Measurements from ENCODE around the gene FUOM.

The FUOM gene

DNA sequence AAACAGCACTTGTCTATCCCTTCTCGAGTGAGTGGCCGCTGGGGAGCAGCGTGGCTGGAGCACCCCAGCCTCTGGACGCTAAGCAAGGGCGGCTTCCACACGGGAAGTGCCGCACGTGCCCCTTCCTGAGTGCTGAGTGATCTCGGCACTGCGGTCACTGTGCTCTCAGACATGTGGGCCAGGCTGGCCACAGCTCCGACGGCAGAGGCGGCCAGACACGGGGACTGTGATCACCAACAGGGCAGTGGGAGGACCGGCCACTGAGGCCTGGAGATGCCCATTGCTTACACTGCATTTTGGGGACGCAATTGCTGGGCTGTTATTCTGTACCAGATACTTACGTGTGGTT, 8.3 kb upstream of the FUOM start:
- DNase-seq, result no peak

DNA sequence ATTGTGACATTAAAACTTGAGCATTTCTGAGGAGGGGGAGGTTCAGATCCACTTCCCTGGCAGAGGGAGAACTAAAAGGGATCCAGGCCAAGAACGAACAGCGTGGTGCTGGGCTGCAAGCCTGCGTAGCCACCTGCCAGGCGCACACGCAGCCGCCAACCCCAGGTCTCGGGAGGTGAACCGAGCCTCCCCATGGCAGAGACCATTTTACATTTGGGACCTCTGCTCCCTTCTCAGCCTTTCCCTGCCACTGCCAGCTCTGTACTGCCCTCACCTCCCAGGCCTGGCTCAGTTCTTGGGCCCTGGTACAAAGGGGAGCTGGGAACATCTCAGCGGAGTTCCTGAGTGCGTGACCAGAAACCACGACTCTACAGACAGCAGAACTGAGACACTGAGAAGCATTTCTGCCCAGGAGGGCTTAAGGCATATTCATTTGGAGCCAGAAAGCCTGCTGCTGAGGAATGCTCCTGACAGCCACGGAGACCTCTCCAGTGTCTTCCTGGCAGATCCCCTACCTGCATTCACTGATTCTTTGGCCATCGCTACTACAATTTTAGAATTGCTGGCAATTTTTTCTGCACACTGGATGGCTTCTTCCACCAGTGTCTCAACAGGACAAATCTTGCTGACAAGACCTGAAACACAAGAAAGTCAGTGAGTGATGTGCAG, 7.8 kb upstream of the FUOM start:
- no peak for DNase-seq

DNA sequence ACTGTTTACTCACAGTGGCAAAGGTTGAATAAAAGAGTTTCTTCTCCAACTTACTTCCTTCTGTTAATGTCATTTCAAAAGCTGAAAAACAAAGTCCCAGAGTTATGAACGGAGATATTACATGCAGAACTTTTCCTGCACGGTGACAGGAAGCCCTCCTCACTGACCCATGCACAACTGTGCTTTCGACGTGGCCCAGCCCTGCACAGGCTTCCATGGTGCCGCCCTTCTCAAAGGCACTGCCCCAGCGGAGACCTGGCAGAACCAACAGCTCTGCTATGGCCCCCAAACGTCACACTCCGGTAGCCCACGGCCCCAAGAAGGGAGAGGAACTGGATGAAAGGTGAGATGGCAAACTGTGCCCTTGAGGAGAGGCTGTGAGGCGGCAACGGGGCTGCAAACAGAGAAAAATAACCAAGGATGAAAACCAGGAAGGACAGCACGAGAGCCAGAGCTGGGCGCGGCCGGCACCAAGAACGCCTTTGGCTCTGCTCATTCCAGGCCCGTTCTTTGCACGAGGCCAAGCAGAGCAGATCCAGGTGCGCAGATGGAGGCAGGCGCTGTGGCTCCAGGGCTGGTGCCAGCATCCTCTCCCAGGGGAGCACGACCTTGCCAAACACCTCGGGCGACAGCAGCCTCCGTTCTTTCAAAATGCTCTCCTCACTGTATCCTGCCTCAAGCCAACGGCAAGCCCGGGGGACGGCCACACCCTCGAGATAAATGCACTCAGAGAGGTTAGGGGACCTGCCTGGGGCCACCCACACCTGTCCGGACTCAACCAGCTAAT, 7.0 kb upstream of the FUOM start:
- DNase-seq, result no peak

DNA sequence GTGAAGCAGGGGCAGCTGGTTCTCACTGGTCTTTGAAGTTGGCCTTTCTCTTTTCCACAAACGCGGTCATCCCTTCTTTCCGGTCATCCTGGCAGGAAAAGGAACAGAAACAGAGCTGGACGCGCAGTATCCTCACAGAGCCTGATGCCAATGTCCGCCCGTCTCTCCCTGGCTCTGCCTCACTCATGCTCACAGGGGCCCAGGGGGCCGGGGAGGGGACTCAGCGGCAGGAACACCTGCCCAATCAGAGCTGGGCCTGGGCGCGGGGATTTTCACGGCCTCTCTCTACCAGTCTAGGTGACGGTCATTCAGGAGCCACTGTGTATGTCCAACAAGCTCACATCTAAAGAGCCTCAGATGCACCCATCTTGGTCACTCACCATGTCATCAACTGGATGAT, 5.0 kb upstream of the FUOM start:
- DNase-seq, result no peak

DNA sequence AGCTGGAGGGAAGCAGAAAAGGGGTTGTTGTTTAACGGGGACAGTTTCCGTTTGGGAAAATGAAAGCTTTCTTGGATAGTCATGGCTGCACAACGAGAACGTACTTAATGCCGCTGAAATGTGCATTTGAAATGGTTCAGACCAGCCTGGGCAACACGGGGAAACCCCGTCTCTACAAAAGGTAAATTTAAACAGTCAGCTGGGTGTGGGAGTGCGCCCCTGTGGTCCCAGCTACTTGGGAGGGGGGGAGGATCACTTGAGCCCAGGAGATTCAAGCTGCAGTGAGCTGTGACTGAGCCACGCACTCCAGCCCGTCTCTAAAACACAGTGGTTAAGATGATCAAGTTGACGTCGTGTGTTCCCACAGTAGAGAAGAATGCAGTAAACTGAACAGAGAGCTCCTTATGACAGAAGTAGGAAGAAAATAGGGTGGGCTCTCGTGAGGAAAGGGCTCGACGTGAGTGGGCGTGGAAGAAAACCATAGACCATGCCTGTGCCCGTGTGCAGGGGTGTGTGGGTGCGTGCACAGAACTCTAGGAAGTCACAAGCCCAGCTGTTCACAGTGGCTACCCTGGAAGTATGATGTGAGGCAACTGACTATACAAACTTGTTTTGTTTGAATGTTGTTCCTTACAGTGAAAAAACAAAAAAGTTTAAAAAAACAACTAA, 4.1 kb upstream of the FUOM start:
- no peak for DNase-seq

DNA sequence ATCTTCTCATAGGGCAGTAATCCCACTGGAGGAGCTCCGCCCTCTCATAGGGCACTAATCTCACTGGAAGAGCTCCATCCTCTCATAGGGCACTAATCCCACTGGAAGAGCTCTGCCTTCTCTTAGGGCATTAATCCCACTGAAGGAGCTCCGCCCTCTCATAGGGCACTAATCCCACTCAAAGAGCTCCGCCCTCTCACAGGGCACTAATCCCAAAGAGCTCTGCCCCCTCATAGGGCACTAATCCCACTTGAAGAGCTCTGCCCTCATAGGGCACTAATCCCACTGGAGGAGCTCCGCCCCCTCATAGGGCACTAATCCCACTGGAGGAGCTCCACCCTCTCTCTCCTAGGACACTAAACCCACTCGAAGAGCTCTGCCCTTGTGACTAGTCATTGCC, 3.4 kb upstream of the FUOM start:
- DNase-seq, result no peak

DNA sequence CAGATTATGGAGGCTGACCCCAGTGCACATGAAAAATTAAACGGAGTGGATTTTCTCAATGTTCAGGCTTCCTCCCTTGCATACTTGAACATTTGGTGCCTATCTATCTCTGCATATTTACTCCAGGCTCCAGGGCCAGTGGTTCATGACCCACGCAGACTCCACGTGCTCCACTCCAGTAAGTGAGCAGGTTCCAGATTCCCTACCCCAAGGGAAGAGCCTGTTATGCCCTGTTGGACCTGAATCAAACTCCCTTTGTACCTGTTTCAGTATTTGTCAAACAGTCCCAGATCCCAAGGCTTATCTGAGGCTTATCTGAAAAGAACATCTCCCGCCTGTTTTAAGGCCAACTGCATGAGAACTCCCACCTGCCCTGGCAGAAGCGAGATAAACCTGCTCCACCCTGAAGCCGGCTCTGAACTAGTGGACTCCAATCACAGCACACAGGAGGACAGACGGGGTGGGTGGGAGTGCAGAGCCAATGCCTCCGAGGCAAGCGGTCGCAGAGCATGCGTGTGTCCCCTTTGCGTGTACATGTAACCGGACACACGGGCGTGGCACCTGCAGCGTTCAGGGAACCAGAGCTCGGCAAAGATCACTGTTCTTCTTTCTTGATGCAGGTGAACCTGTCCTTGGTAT, 2.3 kb upstream of the FUOM start:
- DNase-seq, result no peak

DNA sequence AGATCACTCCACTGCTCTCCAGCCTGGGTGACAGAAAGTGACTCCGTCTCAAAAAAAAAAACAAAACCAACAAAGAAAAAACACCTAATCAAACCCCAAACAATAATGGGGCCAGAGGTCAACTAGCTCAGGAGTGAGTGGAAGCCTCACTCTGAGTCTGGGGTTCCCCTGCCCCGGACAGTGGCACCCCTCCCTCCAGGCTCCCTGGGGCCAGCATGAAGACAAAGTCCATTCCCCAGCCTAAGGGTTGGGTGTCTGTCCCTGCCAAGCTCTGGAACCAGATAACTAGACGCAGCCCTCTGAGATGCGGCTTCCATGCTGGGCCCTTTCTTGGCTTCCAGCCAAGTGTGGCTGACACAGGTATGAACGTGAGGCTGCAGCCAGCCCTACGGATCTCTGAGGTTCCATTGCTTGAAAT, 1.7 kb upstream of the FUOM start:
- peak; percentile 82 for DNase-seq

DNA sequence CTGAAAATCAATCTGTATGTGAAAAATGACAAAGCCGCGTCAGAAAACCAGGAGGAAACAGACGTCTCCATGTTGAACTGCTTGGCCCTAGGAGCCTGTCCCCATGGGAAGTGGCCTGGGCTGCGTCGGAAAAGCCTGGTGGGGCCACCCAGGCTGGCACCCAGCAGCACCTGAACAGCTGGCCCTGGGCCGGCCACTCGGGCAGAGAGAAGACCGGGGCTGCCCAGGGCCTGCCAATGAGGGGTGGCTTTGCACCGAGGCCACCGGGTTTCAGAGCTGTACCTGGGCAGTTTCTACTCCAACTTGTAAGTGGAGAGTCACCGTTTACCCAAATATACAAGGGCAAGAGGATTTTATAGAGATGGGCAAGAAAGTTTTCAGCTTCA, 1.1 kb upstream of the FUOM start:
- DNase-seq, result no peak

DNA sequence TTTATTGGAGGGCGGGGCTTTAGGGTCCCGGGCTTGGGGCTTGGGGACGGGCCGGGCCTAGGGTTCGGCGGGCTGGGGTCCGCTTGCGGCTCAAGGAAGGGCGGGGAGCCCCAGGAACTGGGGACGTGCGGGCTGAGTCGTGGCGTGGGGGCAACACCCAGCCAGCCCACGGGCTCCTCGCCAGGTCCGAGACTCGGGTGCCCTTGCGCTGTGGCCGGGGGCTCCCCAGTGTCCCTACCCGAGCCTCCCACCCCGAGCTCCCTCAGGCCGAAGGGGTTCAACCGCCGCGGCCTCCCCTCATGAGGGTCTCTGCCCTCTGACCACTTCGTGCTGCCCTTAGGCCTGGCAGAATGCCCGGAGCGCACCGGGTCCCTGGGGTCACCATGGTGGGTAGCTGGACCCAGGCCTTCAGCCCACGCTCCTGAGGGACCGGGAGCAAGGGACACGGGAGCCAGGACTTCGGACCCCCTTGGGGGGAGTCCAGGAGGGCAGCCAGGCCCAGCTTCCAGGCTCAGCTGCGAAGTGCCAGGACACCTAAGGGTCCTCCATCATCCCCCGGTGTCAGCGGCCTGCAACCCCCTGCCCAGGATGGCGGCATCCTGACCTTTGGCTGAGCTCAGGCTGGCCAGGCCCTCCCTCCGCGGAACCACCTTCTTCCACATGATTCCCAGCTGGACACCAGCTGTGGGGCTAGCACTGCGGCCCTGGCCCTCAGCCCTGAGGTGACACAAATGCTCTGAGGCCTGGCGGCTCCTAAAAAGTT, 524 bp upstream of the FUOM start:
- no peak for DNase-seq

DNA sequence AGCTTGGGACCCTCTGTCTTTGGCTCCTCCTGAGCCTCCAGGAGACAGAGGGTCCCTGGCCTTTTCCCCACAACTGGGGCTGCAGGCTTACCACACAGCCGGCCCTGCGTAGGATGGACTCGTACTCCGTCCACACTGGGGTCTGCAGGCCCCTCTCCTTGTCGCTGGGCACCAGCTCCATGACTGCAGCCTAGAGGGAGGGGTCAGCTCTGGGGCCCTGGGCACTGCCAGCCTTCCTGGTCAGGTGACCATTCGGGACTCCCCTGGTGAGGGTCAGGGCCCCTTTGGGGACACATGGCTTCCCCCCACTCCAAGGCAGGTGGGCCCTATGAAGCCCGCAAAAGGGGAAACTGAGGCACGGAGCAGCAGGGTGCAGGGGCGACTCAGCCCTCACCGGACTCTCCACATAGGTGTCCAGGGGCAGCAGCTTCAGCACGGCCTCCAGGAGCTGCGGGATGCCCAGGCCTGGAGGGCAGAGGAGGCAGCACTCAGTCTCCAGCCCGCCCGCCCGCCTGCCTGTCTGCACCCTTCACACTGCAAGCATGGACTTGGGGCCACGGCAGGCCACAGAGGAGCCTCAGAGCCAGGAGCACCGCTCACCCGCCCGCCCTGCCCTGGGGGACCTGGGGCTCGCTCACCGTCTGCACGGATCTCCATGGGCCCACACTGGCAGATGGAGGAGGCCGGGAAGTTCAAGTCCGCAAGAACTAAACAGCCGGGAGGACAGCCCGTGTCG, 1.1 kb downstream of the FUOM start:
- no peak for DNase-seq

DNA sequence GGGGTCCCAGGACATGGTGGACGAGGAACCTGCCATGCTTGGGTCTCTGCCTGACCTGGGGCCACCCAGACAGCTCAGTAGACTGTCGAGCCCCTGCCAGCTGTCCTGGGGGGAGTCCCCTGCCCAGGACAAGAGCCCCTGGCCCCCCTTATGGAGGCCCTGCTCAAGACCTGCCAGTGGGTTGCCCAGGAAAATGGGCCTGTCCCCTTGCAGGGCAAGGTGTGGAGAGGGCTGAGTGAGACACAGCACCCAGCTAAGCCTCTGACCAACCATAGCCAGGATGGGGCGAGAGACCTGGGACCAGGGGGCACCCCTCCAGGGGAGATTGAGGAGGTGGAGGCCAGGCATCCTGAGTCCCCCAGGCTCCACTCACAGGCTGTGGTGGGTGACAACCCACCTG, 1.8 kb downstream of the FUOM start:
- no peak for DNase-seq

DNA sequence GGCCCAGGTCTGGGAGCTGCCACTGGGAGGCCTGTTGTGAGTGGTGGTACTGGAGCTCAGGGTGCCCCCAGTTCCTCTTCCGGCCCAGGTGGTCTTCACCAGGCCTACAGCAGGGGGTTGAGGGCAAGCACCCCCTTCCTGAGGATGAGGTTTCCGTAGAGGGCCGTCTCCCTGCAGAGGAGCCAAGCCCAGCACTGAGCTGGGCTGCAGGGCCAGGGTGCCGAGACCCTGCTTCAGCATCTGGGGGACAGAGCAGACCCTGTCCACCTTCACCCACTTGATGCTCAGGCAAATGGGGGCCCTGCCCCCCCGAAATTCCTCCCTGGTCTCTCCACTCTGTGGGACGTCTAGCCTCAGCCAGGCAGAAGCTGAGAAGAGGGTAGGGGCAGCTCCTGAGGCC, 2.6 kb downstream of the FUOM start:
- DNase-seq, result no peak

DNA sequence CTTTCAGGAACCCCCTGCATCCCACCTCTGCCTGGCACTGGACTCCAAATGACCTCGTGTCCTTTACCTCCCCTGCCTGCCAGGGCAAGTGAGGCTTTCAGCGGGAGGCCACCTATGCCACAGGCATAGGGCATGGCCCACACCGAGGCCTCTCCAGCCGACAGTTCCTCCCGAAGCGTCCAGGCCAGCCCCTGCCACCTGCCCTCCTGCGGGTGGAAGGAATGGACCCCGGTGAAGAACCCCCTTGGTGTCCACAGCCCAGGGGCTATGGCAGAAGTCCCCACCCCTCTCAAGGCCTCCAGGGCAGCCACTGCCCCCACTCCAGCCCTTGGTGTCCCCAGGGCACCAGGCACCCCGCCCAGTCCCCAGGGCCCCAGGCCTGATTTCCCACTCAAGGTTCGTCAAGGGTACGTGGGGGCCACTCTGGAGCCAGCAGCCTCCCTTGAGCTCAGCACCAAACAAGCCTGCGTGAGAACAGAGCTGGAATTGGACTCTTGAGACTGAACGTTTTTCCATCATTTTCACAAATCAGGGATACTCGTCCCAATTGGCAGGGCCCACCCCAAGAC, 3.1 kb downstream of the FUOM start:
- DNase-seq, result no peak

DNA sequence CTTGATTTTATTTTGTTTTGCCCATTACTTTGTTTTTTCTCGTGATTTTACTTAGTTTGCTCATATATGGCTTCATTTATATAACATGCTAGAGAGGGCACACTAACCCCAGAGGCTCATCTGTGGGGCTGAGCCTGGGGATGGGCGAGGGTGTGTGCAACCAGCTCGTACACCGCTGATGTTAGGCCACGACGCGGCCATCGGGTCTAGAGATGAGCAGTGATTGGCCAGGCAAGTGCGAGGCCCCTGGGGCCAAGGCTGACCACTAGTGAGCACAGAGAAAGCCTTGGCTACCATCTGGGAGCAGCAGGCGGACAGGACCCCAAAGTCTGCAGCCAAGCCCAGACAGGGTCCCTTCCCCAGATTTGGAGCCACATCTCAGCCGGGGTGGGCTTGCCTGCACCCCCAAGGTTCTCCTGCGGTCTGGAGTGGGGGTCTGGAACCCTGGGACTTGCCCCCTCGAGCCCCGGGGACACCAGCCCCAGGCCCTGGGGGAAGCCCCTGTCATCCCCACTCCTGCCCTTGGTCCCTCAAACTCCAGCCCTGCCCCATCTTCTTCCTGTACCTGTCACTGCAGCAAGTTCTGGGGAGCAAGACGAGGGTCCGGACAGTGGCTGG, 3.7 kb downstream of the FUOM start:
- DNase-seq, result no peak

DNA sequence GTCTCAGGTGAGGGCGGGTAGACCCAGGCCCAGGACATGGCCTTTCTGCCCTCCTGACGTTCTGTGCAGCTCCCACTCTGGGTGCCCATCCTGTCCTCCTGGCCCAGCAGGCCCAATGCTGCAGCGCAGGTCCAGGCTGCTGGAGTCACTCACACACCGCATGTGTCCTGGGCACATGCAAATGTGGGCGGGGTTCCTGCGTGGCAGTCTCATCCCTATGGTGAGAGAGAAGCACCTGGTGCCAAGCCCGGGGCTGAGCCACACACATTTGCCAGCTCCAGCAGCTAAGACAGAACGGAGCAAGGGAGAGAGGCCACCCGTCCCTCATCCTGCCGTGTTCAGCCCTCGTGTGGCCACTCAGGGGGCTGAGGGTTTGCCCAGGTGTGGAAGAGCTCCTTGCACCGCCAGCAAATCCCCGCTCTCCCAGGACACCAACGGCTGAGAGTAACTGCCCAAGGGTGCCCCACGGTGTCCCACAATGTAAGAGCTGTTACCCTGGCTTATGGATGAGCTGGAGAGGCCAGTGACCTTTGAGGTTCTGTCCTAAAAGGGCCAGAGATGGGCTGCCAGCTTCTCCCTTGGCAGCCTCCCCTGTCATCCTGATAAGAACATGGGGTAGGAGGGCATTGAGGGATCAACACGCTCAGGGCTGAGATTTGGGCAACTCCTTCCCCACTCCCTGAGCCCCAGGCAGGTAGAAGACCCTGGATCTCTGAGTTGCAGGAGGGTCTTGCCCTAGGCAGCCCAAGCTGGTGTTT, 4.4 kb downstream of the FUOM start:
- no peak for DNase-seq

DNA sequence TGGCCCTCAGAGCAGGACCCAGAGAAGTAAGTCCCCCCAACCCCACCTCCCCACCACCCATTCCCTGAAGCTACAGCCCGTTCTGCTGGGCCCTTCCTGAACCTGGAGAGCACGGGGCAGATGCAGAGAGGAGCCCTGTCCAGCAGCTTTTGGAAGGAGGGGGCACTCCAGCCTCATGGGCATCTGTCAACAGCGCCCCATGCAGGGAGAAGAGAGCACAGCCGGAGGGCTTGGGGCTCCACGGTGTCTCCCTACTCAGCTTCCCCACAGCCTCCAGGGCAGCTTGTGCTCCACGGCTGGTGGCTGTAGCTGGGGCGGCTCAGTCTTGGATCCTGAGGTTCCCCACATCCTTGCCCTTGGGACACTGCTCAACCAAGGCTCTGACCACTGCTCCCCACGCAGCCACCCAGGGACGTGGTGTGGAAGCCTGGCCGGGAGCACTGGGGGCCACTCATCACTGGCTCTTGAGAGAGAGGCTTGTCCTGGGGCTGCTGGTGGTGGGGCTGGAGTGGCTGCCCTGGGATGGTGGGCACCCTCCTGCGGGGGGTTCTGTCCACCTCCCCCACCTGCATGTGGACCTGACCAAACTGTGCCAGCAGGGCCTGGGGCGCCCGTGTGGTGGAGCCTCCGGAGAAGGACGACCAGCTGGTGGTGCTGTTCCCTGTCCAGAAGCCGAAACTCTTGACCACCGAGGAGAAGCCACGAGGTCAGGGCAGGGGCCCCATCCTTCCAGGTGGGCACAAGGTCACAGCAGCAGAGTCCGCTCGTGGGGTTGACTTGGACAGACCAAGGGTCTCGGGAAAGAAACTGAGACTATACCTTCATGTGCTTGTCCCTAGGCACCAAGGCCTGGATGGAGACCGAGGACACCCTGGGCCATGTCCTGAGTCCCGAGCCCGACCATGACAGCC, 6.2 kb downstream of the FUOM start:
- no peak for DNase-seq

DNA sequence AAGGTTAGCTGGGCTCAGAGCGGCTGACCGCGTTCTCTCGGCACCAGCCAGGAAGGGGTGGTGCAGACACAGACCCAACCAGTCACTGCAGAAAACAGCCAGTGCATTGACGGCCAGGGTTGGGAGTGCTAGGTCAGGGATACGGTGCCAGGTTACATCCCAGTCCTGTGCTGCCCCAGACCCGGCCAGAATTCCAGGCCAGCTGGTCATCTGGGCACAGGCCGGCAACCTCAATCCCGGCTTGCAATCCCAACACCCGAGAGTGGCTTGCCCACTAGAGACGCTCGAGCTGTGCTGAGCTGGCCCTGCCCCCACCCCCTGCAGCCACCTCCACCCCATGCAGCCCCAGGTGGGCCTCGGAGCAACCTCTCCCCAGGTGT, 6.9 kb downstream of the FUOM start:
- DNase-seq, result no peak

DNA sequence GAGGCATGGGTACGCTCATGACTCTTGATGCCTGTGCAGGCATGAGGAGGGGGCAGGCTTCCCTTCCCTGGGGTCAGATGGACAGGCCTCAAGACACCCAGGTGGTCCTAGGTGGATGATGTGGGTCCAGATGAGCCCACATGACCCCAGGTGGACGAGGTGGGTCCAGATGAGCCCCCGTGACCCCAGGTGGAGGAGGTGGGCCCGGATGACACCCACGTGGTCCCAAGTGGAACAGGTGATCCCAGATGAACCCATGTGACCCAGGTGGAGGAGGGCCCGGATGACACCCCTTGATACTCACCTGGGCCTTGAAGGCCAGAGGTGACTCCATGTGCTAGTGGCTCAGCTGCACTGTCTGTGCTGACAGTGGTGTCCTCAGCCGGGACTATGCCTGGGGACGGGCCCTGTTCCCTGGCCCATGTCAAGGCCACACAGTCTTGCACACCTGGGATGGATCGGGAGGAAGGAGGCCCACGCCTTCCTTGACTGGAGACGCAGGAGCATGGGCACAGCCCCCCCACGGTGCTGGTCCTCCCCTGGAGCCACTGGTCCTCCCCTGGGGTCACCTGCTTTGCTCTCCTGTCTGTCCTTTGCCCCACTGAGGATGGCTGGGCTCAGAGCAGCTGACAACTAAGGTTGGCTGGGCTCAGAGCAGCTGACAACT, 7.4 kb downstream of the FUOM start:
- DNase-seq, result no peak

Data from NCI-H146 (cell line).